Neural cell (in vitro differentiated cells): Measurements from ENCODE around the gene RCHY1. TPM values are rescaled to one million over a fixed set of nuclear protein-coding genes. Genes with fewer than 3 reads are reported as not detected.

ENCODE experiments used
- H2AFZ ChIP-seq: fragments of 200-600, 300-800 bp; sonication (generic), shearing (Covaris generic); 2 replicates; pipeline ENCODE4 v1.6.0; 2014; ENCODE audit warnings: low read depth, mild to moderate bottlenecking, antibody characterized with exemption, low read length, moderate library complexity
- H3F3A ChIP-seq: fragments of 200-600 bp; shearing (Covaris generic); 2 replicates; pipeline ENCODE4 v1.6.1; 2016; ENCODE audit warnings: mild to moderate bottlenecking, moderate library complexity, mixed read lengths, antibody characterized with exemption, low read length; ENCODE audit not compliant: insufficient read depth, poor library complexity, severe bottlenecking
- H3K27ac ChIP-seq: fragments of 200-600, 300-800 bp; sonication (generic), shearing (Covaris generic); 2 replicates; pipeline ENCODE4 v1.5.1; 2014; ENCODE audit warnings: mild to moderate bottlenecking, low read length, moderate library complexity
- H3K27me3 ChIP-seq: fragments of 300-800, 200-600 bp; sonication (generic), shearing (Covaris generic); 2 replicates; pipeline ENCODE4 v1.6.0; 2014; ENCODE audit warnings: mild to moderate bottlenecking, low read depth, low read length, moderate library complexity; ENCODE audit not compliant: insufficient read depth
- H3K36me3 ChIP-seq: fragments of 300-800, 200-600 bp; sonication (generic), shearing (Covaris generic); 2 replicates; pipeline ENCODE4 v1.5.1; 2014; ENCODE audit warnings: mild to moderate bottlenecking, antibody characterized with exemption, low read length, moderate library complexity; ENCODE audit not compliant: insufficient read depth
- H3K4me2 ChIP-seq: fragments of 300-800, 200-600 bp; sonication (generic), shearing (Covaris generic); 2 replicates; pipeline ENCODE4 v1.6.0; 2014; ENCODE audit warnings: mild to moderate bottlenecking, low read length
- H3K4me3 ChIP-seq: fragments of 300-800, 200-600 bp; sonication (generic), shearing (Covaris generic); 2 replicates; pipeline ENCODE4 v1.5.1; 2014; ENCODE audit warnings: mild to moderate bottlenecking, low read length, moderate library complexity
- H3K79me2 ChIP-seq: fragments of 200-600 bp; shearing (Covaris generic); replicated peaks from 2 replicates; pipeline ENCODE4 v1.6.0; 2014; ENCODE audit warnings: mild to moderate bottlenecking, low read length, moderate library complexity; ENCODE audit not compliant: insufficient read depth
- H3K9ac ChIP-seq: fragments of 300-800, 200-600 bp; sonication (generic), shearing (Covaris generic); 2 replicates; pipeline ENCODE4 v1.6.1; 2016; ENCODE audit warnings: mild to moderate bottlenecking, low read length, mixed read lengths
- H3K9me2 ChIP-seq: fragments of 200-600 bp; shearing (Covaris generic); 2 replicates; pipeline ENCODE4 v1.6.1; 2016; ENCODE audit warnings: mild to moderate bottlenecking, low read length, mixed read lengths; ENCODE audit not compliant: insufficient read depth
- H3K9me3 ChIP-seq: fragments of 200-600, 300-800 bp; sonication (generic), shearing (Covaris generic); 2 replicates; pipeline ENCODE4 v1.6.1; 2016; ENCODE audit warnings: mild to moderate bottlenecking, mixed run types, low read length, moderate library complexity, mixed read lengths
- H4K20me1 ChIP-seq: fragments of 200-600 bp; shearing (Covaris generic); 2 replicates; pipeline ENCODE4 v1.6.1; 2016; ENCODE audit warnings: mild to moderate bottlenecking, mixed run types; ENCODE audit not compliant: insufficient read depth
- CTCF ChIP-seq: fragments of 450-650 bp; IDR thresholded peaks from 2 replicates; pipeline ENCODE4 v1.5.1; 2014; ENCODE audit warnings: antibody characterized with exemption, mild to moderate bottlenecking, moderate library complexity; ENCODE audit not compliant: poor library complexity, severe bottlenecking
- EP300 ChIP-seq: fragments of 450-650 bp; conservative IDR thresholded peaks from 2 replicates; pipeline ENCODE4 v1.6.1; 2014; ENCODE audit warnings: antibody characterized with exemption, mild to moderate bottlenecking, moderate library complexity; ENCODE audit not compliant: poor library complexity, severe bottlenecking
- EZH2 ChIP-seq: fragments of 200-600, 300-800 bp; shearing (Covaris generic), sonication (generic); IDR thresholded peaks from 2 replicates; pipeline ENCODE4 v1.6.1; 2014; ENCODE audit warnings: antibody characterized with exemption, low read length, borderline replicate concordance, mild to moderate bottlenecking; ENCODE audit not compliant: insufficient read depth, poor library complexity, severe bottlenecking
- MXI1 ChIP-seq: fragments of 450-650 bp; conservative IDR thresholded peaks from 2 replicates; pipeline ENCODE4 v1.6.1; 2014; ENCODE audit warnings: antibody characterized with exemption, mild to moderate bottlenecking; ENCODE audit not compliant: poor library complexity, severe bottlenecking
- POLR2AphosphoS5 ChIP-seq: IDR thresholded peaks from 2 replicates; pipeline ENCODE4 v1.6.1; 2012
- RAD21 ChIP-seq: fragments of 450-650 bp; conservative IDR thresholded peaks from 2 replicates; pipeline ENCODE4 v1.6.1; 2014; ENCODE audit warnings: antibody characterized with exemption, mild to moderate bottlenecking, moderate library complexity
- REST ChIP-seq: IDR thresholded peaks from 2 replicates; pipeline ENCODE4 v1.6.1; 2012; ENCODE audit warnings: borderline replicate concordance
- SMC3 ChIP-seq: fragments of 450-650 bp; conservative IDR thresholded peaks from 2 replicates; pipeline ENCODE4 v1.6.1; 2014; ENCODE audit warnings: antibody characterized with exemption, mild to moderate bottlenecking, moderate library complexity; ENCODE audit not compliant: poor library complexity
- TAF1 ChIP-seq: IDR thresholded peaks from 2 replicates; pipeline ENCODE4 v1.6.1; 2012; ENCODE audit warnings: low read depth
- polyA plus RNA-seq: library from polyadenylated mRNA; depleted of rRNA; stranded (reverse); fragments of >200 nt; gene quantifications from 2 replicates; pipeline ENCODE4 v1.2.3, GENCODE V29; 2014

Gene RCHY1
- polyA plus RNA-seq, 1 donor from 2014 or later: 70.6 TPM

GRCh38 chr4:75513526-75514130, 575 bp downstream of the RCHY1 start:
- H4K20me1 ChIP-seq: no peaks in the 10 kb centered on the region
- peaks cover 9% of the 10 kb centered on the region for H3F3A ChIP-seq
- peak overlapping the region; percentile 95 for H3K9ac ChIP-seq
- H3K9me3 ChIP-seq: no peaks in the 10 kb centered on the region
- H3K36me3 ChIP-seq: no peaks in the 10 kb centered on the region
- peak overlapping the region; percentile 85 for H3K4me2 ChIP-seq
- no peaks in the 10 kb centered on the region for H3K9me2 ChIP-seq
- TF ChIP-seq REST (no peak), MXI1 (no peak), EZH2 (no peak), EP300 (no peak), CTCF (no peak), TAF1 (no peak), SMC3 (no peak), POLR2AphosphoS5 (no peak), RAD21 (no peak)
- no peaks in the 10 kb centered on the region for H3K27me3 ChIP-seq
- peaks cover 64% of the 10 kb centered on the region for H3K79me2 ChIP-seq
- peak overlapping the region; percentile 79 for H3K4me3 ChIP-seq
- peak overlapping the region; percentile 99 for H3K27ac ChIP-seq
- H2AFZ ChIP-seq: peak overlapping the region; percentile 97

- Histone ChIP-seq H3K4me3 (peak overlapping the region; percentile 79), H3K4me2 (peak overlapping the region; percentile 85), H3F3A (peaks cover 9% of the 10 kb centered on the region), H3K27me3 (no peaks in the 10 kb centered on the region), H3K9me3 (no peaks in the 10 kb centered on the region), H4K20me1 (no peaks in the 10 kb centered on the region), H3K9me2 (no peaks in the 10 kb centered on the region), H3K36me3 (no peaks in the 10 kb centered on the region), H2AFZ (no peak overlapping the region), H3K27ac (no peak overlapping the region), H3K79me2 (peaks cover 58% of the 10 kb centered on the region), H3K9ac (peak overlapping the region; percentile 8)
- TF ChIP-seq EZH2: no peak
- no peak for TF ChIP-seq EP300
- no peak for TF ChIP-seq POLR2AphosphoS5
- TF ChIP-seq MXI1: no peak
- TF ChIP-seq CTCF: no peak
- no peak for TF ChIP-seq TAF1
- no peak for TF ChIP-seq SMC3
- no peak for TF ChIP-seq REST
- TF ChIP-seq RAD21: no peak
Measured at GRCh38 chr4:75512386-75513211, 1.6 kb downstream of the RCHY1 start.
